ENCODE data around the gene TGM2. TPM values are rescaled to one million over a fixed set of nuclear protein-coding genes. Genes with fewer than 3 reads are reported as not detected.

Gene TGM2
- total and polyA plus RNA-seq, 12 donors, result 146 to 993 (median 463) TPM

- H3K4me3 ChIP-seq, result no peak overlapping the region
- WGBS, 2 donors, result 97 to 99% methylated on average over 6 of the region's 6 CpGs
Observed at GRCh38 chr20:38190166-38190565, 25.1 kb upstream of the TGM2 start.

GRCh38 chr20:38187517-38187916 lies 22.4 kb upstream of the TGM2 start:
- H3K27ac ChIP-seq, result no peak overlapping the region
- ATAC-seq (peak in 1 of 8 donors; percentile 34), DNase-seq (no peak)
- no peaks in the 10 kb centered on the region for H3K27me3 ChIP-seq
- no peaks in the 10 kb centered on the region for H3K36me3 ChIP-seq
- peaks cover 0 to 2% (median 0%) of the 10 kb centered on the region in 11 donors for H3K9me3 ChIP-seq
- intact Hi-C loops (cut with DNase I), result no loop called here
- no peak overlapping the region for H3K4me3 ChIP-seq
- 81 to 85% methylated on average over 5 of the region's 5 CpGs for WGBS, 2 donors
- TF ChIP-seq, protein P1, sequence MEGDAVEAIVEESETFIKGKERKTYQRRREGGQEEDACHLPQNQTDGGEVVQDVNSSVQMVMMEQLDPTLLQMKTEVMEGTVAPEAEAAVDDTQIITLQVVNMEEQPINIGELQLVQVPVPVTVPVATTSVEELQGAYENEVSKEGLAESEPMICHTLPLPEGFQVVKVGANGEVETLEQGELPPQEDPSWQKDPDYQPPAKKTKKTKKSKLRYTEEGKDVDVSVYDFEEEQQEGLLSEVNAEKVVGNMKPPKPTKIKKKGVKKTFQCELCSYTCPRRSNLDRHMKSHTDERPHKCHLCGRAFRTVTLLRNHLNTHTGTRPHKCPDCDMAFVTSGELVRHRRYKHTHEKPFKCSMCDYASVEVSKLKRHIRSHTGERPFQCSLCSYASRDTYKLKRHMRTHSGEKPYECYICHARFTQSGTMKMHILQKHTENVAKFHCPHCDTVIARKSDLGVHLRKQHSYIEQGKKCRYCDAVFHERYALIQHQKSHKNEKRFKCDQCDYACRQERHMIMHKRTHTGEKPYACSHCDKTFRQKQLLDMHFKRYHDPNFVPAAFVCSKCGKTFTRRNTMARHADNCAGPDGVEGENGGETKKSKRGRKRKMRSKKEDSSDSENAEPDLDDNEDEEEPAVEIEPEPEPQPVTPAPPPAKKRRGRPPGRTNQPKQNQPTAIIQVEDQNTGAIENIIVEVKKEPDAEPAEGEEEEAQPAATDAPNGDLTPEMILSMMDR (IDR thresholded peaks at IDR 0.05), result peak in 3 of 9 donors; percentile 17 to 22 (median 20)
- H3K4me1 ChIP-seq, result peaks cover 0 to 17% (median 4%) of the 10 kb centered on the region in 9 donors

More at GRCh38 chr20:38190166-38190565, 25.1 kb upstream of the TGM2 start:
- DNase-seq, result no peak
- no peak for ATAC-seq
- H3K27ac ChIP-seq, result peak overlapping the region in 1 of 10 donors; percentile 52
- no peaks in the 10 kb centered on the region for H3K9me3 ChIP-seq
- intact Hi-C loops (cut with DNase I), result no loop called here
- no peaks in the 10 kb centered on the region for H3K27me3 ChIP-seq
- H3K36me3 ChIP-seq, result no peaks in the 10 kb centered on the region
- peaks cover 0 to 22% (median 4%) of the 10 kb centered on the region in 9 donors for H3K4me1 ChIP-seq
- TF ChIP-seq, protein P1 (IDR thresholded peaks at IDR 0.05), result no peak

- intact Hi-C loops (cut with DNase I), result no loop called here
- no peak overlapping the region for H3K27ac ChIP-seq
- peaks cover 0 to 15% (median 4%) of the 10 kb centered on the region in 9 donors for H3K4me1 ChIP-seq
- ATAC-seq, result no peak
- peaks cover 0 to 9% (median 0%) of the 10 kb centered on the region in 11 donors for H3K9me3 ChIP-seq
- no peaks in the 10 kb centered on the region for H3K36me3 ChIP-seq
- 64 to 67% methylated on average over 5 of the region's 5 CpGs for WGBS, 2 donors
- DNase-seq, result no peak
- TF ChIP-seq, protein P1 (IDR thresholded peaks at IDR 0.05), result no peak
- H3K27me3 ChIP-seq, result no peaks in the 10 kb centered on the region
- no peak overlapping the region for H3K4me3 ChIP-seq
Observed at GRCh38 chr20:38186788-38187221, 21.7 kb upstream of the TGM2 start.

- Histone ChIP-seq H3K36me3 (no peaks in the 10 kb centered on the region), H3K27ac (no peak overlapping the region), H3K4me1 (peaks cover 0 to 7% (median 0%) of the 10 kb centered on the region in 9 donors), H3K4me3 (no peak overlapping the region), H3K27me3 (no peaks in the 10 kb centered on the region), H3K9me3 (peaks cover 0 to 15% (median 0%) of the 10 kb centered on the region in 11 donors)
- TF ChIP-seq, protein P1 (IDR thresholded peaks at IDR 0.05), result no peak
- 66 to 70% methylated on average over 8 of the region's 8 CpGs for WGBS, 2 donors
- intact Hi-C loops (cut with DNase I), result no loop called here
- DNase-seq, result no peak
- ATAC-seq, result no peak
Observed at GRCh38 chr20:38184101-38184500, 19.0 kb upstream of the TGM2 start.
